PFSK-1 (cell line): Measurements from ENCODE around the gene UBA52.

Experiments
- REST ChIP-seq, 2 experiments: IDR thresholded peaks; 2 replicates each; pipeline versions ENCODE4 v1.6.1 to v1.8.0; 2011 to 2012; ENCODE audit warnings: low read depth in 2 of 2, low read length in 2 of 2, control low read depth in 1 of 2, inconsistent platforms in 1 of 2, mild to moderate bottlenecking in 1 of 2, moderate library complexity in 1 of 2; ENCODE audit not compliant: insufficient read depth in 1 of 2
- SIN3A ChIP-seq: IDR thresholded peaks from 2 replicates; pipeline ENCODE4 v1.6.1; 2012; ENCODE audit warnings: mild to moderate bottlenecking, low read length, moderate library complexity, borderline replicate concordance; ENCODE audit not compliant: insufficient read depth

- TF ChIP-seq REST (IDR thresholded peaks at IDR 0.05; ENCODE audit: insufficient read depth in 1 of 2, low read depth in 2 of 2, low read length in 2 of 2): no peak
- TF ChIP-seq SIN3A: no peak
Observed at GRCh38 chr19:18620311-18620710, 48.7 kb downstream of the UBA52 start.
